Hippocampal formation (tissue), 2 donors: ENCODE results near the gene CCNF.
A peak's percentile ranks its signal among the peaks of the same experiment; 100 is the strongest.
"Not testable (repeated sequence)": the region's sequence is repeated elsewhere in the genome, so short reads cannot be mapped to it uniquely, and the experiment has no call there.

ENCODE experiments used
- DNase-seq, 2 donors: peaks; one replicate each; lab custom pipeline; 2025; lab: John Stamatoyannopoulos, UW

CCNF gene, protein sequence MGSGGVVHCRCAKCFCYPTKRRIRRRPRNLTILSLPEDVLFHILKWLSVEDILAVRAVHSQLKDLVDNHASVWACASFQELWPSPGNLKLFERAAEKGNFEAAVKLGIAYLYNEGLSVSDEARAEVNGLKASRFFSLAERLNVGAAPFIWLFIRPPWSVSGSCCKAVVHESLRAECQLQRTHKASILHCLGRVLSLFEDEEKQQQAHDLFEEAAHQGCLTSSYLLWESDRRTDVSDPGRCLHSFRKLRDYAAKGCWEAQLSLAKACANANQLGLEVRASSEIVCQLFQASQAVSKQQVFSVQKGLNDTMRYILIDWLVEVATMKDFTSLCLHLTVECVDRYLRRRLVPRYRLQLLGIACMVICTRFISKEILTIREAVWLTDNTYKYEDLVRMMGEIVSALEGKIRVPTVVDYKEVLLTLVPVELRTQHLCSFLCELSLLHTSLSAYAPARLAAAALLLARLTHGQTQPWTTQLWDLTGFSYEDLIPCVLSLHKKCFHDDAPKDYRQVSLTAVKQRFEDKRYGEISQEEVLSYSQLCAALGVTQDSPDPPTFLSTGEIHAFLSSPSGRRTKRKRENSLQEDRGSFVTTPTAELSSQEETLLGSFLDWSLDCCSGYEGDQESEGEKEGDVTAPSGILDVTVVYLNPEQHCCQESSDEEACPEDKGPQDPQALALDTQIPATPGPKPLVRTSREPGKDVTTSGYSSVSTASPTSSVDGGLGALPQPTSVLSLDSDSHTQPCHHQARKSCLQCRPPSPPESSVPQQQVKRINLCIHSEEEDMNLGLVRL

DNA sequence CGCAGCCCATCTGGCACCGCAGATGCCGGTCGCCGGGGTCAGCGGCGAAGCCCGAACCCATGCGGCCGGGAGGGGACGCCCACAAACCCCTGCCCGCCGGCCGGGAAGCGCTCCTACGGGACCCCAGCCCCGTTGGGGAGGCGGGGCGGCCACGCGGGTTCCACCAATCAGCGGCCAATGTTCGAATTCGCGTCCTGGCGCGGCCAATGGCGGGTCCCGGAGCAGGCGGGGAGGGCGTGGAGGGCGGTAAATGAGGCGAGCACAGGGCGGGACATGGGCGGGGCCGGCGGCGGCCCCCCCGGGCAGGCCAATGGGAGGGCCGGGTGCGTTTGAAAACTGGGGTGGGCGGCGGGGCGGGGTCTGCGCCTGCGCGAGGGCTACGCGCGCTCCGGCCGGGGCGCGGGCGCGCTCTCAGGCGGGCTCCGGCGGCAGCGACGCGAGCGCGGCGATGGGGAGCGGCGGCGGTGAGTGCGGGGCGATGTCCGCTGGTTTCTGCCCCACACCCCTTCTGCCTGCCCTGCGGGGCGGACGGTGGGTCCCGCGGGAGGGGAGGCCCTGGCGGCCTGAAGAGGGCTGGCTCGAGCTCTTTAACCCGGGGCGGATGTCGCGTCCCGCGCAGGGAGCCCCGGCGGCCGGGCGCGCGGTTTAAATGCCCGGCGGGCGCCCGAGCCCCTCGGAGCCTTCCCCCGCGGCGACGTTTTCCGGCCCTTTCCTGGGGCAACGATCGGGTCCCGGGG is at the start of gene CCNF:
Gene CCNF (plus strand): TSS at position 414 of the 737 bp plus-strand sequence. CDS start 35 bp downstream, at position 449.
- DNase-seq: peak; percentile 96 to 97

DNA sequence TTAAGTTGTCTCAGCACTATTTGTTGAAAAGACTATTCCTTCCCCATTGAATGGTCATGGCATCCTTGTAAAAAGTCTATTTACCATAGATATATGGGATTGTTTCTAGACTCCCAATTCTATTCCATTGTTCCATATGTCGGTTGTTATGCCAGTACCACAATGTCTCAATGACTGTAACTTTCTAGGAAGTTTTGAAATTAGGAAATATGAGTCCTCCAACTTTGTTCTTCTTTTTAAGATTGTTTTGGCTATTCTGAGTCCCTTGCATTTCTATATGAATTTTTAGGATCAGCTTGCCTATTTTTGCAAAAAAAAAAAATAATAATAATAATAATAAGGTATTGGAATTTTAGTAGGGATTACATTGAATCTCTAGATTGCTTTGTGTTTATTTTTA is 45.7 kb upstream of the CCNF start:
- DNase-seq: no peak

DNA sequence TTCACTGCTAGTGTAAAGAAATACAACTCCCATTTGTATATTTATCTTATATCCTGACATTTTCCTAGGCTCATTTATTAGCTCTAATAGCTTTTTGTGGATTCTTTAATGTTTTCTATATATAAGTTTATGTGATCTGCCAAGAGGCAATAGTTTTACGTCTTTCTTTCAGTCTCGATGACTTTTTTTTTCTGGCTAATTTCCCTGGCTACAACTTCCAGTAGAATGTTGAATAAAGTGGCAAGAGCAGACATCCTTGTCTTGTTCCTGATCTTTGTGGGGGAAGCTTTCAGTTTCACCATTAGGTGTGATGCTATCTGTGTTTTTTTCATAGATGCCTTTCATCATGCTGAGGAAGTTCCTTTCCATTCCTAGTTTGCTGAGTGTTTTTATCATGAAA is 44.8 kb upstream of the CCNF start:
- no peak for DNase-seq

DNA sequence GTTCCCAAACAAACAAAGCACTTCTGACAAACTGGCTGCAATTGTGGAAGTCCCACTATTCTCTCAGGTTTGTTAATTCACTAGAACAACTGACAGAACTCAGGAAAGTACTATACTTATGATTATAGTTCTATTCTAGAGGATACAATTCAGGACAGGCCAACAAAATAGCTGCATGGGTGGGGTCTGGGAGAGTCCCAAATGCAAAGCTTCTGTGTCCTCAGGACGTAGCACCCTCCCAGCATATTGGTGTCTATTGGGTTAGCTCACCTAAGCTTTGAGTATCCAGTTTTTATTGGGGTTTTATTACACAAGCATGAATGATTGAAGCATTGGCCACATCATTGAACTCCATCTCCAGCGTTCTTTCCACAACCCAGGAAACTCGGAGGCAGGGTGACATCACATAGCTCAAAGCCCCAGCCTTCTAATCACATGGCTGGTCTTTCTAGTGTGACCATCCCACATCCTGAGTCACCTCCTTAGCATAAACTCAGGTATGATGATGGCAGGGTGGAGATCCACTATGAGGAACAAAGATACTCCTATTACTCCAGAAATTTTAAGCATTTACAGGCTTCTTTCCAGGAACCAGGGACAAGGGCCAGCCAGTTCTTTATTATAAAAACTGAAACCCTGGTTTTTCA is 43.9 kb upstream of the CCNF start:
- DNase-seq: no peak

DNA sequence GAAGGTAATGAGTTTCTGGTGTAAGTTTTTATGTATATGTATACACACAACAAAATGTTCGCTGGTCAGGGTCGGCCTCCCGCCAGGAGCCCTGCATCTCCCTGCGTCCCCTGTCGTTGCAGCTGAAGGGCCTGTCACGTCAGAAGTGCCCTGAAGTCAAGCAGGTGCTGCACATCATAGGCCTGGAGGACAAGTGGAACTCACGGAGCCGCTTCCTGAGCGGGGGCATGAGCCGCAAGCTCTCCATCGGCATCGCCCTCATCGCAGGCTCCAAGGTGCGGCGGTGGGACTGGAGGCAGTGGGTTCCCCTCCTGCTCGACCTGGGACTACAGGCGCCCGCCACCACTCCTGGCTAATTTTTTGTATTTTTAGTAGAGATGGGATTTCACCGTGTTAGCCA is 43.3 kb upstream of the CCNF start:
- not testable (repeated sequence) for DNase-seq

DNA sequence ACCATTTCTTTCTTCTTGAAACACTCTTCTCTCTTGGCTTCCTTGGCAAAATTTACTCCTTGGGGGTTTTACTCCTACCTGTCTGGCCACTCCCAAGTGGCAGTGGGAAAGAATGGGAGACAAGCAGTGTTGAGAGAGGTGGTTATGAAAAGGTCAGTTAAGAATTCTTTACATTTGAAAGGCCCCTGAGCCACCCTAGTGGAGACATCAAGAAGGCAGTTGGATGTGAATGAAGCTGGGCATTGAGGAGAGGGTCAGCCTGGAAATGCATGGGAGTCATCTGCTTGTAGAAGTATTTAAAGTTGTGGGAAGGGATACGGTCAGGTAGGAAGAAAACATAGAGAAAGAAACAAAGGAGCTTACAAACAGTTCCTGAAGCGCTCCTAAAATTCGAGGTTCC is 42.3 kb upstream of the CCNF start:
- DNase-seq: no peak

DNA sequence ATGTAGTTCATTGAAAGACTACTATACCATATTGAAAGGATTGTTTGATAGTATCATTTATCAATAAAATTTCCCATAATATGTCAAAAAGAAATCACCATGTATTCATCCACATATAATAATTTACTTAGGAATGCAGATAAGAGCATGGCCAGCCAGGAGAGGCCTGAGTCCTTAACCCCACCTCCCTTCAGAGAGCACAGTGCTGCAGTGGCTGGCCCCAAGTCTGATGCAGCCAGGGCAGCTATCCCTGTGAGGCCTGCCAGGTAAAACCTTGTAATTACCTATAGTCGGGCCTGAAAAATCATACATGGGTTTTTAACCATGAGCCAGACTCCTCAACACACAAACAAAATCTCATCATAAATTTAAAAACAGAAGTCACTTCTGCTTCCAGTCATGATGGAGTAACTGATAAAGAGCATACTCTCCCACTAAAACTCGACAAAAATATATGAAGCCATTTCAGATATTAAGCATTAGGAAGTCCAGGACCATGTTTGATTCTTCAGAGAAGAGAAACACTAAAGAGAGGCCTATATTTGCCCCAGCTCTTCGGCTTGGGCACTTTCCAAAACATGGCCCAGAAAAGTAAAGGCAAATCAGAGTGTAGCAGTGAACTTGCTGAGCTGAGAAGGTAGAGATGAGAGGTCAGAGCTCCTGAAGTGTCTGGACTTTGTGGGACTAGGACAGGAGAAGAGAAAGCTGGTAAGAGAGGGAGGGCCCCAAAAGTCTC is 40.9 kb upstream of the CCNF start:
- DNase-seq: no peak

DNA sequence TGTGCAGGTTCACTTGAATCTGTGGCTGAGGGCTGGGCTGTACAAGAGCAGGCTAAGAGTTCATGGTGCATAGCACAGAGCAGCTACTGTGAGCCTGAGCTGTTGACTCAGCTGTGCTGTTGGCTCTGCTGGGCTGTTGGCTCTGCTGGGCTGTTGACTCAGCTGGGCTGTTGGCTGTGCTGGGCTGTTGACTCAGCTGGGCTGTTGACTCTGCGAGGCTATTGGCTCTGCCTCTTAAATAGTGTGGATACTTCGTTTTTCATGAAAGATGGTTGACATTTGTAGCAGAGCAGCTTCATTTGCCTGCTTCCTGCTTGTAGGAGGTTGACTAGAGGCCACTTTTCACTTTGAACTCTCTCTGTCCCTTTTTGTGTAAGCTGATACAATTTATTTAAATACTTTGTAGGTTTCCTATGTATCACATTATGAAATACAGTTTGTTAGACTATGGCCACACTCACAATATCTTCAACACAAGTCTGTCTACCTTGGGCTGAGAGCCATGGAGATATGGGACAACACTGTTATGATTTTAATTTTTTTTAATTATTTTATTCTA is 40.3 kb upstream of the CCNF start:
- no peak for DNase-seq

DNA sequence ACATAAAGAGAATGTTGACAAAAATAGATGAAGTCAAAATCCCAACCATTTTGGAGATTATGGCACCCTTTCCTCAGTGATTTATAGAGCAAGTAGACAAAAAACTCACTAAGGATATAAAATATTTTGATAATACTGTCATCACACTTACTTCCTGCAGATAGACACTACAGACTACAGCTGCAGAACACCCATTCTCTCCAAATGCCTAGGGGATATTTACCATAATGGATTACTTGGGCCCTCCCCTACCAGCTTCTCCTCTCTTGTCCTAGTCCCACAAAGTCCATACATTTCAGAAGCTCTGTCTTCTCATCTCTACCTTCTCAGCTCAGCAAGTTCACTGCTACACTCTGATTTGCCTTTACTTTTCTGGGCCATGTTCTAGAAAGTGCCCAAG is 37.2 kb upstream of the CCNF start:
- DNase-seq: no peak

DNA sequence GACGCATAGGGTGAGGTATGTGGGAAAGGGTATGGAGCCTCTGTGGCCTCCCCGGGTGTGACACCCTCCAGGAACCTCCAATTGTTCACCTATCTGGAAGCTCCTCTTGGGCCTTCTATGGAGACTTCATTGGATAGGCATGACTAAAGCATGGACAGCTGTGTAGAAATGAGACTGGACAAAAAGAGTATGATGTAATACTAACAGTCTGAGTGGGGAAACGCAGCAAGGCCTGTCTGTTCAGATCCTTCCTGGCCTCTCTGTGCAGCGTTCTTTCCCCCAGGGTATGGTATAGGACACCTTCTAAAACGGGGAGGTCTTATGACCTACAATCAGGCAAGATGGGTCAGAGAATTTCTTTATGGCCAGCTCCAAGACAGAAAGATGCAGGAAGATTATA is 30.7 kb upstream of the CCNF start:
- DNase-seq: no peak

DNA sequence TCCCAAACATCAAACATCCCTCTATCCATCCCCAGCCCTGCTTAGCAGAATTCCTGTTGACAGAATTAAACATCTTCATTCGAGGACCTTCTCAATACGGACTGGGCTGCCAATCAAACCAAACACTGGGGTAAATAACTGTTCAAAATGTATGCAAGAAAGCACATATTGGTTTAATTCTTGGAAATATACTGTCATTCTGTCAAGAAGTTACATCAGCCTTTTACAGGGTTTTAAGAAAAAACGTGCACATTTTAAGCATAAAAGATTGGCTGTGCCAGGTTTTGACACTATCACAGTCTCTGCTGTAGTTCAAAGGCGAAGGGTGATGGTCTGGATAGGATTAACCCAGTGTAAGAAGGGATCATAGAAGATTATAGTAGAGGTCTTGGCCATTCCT is 25.1 kb upstream of the CCNF start:
- no peak for DNase-seq

DNA sequence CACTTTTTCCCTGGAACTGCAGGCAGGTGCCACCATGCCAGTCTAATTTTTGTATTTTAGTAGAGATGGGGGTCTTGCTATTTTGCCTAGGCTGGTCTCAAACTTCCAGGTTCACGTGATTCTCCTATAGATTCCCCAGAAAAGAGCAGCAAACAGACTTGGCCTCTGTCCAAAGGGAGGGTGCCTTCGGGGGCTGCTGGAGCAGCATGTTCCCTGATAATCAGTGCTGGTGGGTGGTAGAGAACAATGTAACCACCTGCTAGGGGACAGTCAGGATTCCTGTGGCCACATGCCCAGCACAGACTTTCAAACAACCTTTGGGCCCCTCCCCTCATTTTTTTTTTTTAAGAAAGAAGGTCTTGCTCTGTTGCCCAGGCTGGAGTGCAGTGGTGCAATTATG is 14.2 kb upstream of the CCNF start:
- DNase-seq: no peak

DNA sequence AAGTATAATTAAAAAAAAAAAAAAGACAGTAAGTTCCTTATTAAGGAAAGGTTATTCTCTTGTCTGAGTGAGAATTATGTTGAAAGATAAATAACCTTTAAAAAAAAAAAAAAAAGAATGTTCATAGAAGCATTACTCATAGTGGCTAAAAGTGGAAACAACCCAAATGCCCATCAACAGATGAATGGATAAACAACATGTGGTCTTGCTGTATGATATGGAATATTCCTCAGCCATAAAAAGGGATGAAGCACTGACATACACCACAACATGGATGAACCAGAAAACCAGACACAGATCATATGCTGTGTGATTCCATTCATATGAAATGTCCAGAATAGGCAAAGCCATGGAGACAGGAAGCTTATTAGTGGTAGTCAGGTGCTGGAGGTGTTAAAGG is 9.2 kb upstream of the CCNF start:
- no peak for DNase-seq

DNA sequence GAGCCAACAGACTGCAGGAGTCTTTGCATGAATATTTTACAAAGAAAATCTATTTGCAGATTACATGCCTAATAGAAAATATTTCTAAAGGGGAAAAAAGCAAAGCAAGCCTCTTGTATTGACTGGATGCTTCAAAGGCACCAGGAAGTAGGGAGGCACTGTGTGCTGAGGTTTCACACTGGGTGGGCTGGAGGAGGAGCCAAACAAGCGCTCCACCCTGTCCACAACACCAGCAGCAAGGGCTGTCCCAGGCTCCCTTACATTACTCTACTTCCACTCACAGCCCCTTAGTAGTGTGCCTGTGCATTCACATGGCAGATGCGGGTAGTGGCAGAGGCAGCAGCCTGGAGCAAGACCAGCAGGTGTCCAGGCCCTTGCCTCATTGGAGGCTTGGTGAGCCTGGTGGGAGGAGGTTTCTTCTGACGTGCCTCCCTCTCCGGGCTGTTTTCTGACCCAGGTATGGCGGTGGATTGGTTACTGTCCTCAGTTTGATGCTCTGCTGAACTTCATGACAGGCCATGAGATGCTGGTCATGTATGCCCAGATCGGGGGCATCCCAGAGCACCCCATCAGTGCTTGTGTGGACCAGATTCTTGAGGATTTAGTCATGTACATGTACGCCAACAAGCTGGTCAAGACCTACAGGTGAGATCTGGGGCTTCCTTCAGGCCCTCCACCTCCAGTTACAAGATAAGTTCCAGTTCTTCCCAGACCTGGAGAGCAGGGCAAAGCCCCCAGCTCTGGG is 7.0 kb upstream of the CCNF start:
- no peak for DNase-seq

DNA sequence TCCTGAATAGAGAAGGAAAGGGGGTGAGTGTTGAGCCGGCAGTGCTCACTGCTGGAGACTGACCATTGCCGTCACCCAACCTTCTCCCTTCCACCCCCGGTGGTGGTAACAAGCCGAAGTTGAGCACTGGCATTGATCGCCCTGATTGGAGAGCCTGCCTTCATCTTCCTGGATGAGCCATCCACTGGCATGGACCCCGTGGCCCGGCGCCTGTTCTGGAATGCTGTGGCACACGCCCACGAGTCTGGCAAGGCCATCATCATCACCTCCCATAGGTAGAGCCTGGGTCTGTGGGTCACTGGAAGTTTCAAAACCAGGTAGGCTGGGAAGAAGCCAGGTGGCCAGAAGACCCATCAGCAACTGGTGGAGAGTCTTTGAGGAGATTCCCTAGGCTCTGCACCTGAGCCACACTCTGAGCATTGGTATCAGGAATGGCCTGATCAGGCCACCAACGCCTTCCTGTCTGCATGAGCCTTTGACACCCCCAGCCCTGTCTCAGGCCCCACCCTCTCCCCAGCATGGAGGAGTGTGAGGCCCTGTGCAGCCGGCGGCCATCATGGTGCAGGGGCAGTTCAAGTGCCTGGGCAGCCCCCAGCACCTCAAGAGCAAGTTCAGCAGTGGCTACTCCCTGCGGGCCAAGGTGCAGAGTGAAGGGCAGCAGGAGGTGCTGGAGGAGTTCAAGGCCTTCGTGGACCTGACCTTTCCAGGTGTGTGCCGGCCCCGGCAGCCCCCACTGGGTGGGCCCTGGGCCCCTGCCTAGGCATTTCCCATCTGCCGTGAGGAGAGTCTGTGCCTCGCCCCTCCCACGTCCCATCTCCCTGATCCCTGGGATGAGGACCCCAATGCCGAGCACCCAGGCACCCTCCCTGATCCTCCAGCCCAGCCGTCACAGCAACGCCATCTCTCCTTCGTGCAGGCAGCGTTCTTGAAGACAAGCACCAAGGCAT is 4.9 kb upstream of the CCNF start:
- no peak for DNase-seq

DNA sequence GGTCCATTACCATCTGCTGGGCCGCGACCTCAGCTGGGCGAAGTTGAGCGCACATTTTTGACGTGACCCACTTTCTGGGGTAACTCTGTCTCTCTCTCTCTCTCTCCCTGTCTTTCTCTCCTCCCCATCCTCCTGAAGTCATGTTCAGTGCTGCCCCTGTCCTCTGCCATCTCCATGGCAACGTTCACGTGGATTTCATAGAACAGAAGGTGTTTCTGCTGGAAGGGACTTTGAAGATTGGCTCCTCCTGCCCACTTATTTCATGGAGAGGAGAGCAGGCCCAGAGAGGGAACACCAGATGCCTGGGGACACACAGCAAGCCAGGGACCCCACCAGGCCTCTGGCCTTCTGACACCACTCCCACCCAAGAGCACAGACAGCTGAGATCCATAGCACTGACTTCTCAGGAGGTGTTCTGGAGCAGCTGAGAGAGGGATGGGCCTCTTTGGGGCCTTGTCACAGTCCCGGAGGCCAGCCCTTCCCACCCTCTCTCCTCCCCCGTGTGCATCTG is 4.2 kb upstream of the CCNF start:
- DNase-seq: no peak

DNA sequence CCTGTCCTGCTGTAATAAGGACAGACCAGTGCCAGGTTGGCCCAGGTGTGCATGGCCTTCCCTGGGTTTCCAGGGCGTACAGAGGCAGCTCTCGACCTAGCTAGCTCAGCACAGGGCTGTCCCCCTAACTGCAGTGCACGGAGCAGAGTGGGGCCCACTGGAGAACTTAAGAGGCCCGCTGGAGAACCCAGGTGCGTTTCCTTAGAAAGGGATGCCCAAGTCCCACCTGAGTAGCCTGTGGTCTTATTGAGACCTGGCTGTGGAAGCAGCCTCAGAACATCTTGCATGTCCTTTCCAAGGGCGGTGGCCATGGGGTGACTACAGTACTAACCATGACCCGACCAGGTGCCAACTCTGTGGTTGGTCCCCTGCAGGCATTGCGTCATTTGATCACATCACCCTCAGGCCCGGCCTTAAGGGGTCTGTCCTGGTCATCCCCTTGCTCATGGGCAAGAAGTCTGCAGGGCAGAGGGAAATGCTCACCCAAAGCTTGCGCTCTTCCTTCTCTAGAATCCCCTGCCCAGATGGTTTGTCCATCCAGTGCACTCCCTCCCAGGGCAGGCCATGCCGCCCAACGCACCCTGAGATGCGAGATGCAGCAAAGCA is 3.3 kb upstream of the CCNF start:
- no peak for DNase-seq

DNA sequence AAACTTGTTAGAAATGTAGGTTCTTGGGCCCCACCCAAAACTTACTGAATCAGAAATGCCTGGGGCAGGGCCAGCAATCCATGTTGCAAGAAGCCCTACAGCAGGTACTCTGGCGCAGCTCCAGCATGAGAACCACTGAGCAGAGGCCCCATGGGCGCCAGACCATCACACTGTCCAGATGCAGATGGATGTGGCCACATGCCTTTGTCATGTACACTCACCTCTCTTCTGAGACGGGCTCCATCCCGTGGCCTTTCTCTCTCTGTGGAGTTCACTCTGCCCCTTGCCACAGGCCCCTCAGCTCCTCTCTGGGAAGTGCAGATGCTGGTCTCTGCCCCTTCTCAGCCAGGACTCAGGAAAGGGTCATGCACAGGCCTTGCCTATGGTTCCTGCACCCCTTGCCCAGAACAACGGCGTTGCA is 2.3 kb upstream of the CCNF start:
- DNase-seq: no peak

DNA sequence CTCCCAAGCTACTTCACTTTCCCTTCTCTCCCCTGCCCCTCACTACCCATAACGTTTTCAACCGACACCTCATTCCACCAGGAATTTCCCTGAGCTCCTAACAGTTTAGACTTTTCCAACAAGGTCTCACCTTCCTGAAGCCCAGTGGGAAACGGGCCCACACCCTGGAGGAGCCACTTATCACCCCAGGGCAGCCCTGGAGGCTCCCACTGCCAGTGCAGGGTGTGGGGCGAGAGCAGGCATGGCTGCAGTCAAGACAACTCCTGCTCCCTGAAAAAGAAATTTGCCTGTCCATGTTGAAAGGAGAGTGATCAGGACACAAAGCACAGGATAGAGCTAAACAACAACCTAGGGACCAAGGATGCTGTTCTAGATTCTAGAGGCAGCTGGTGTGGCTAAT is 1.7 kb upstream of the CCNF start:
- DNase-seq: no peak
